ENCODE results near the gene PINLYP.
"Not testable (repeated sequence)": the region's sequence is repeated elsewhere in the genome, so short reads cannot be mapped to it uniquely, and the experiment has no call there.

PINLYP gene

GRCh38 chr19:43575156-43575950 lies at the start of gene PINLYP, which contains the start of gene XRCC1:
TSS of gene PINLYP (plus strand) at chr19:43575801. CDS start at chr19:43577192, 1,391 bp downstream.
TSS of gene XRCC1 (minus strand) at chr19:43575527. CDS start at chr19:43575458, 69 bp downstream.
- peak; percentile 98 for DNase-seq

- no peak for DNase-seq
These were observed 49.5 kb upstream of the PINLYP start for GRCh38 chr19:43525836-43526771.

- peak; percentile 37 for DNase-seq
These were observed 48.4 kb upstream of the PINLYP start, which contains the start of gene ETHE1 for GRCh38 chr19:43526884-43527859. TSS of gene ETHE1 (minus strand) at chr19:43527201. CDS start at chr19:43527177, 24 bp downstream.

GRCh38 chr19:43527860-43528622 lies 47.6 kb upstream of the PINLYP start:
- peak; percentile 90 for DNase-seq

GRCh38 chr19:43532571-43532961 lies 43.0 kb upstream of the PINLYP start:
- DNase-seq, result no peak

GRCh38 chr19:43532962-43533545 lies 42.5 kb upstream of the PINLYP start, which contains the start of gene ZNF575:
TSS of gene ZNF575 (plus strand) at chr19:43533188. CDS start at chr19:43534423, 1,235 bp downstream.
- DNase-seq, result peak; percentile 90

- peak; percentile 38 for DNase-seq
These were observed 41.9 kb upstream of the PINLYP start for GRCh38 chr19:43533546-43534304.

GRCh38 chr19:43534305-43534815 lies 41.2 kb upstream of the PINLYP start:
- no peak for DNase-seq

- no peak for DNase-seq
These were observed 40.5 kb upstream of the PINLYP start for GRCh38 chr19:43534816-43535761.

GRCh38 chr19:43538922-43539321 lies 36.7 kb upstream of the PINLYP start:
- no peak for DNase-seq

- no peak for DNase-seq
These were observed 35.2 kb upstream of the PINLYP start for GRCh38 chr19:43540381-43540780.

GRCh38 chr19:43541920-43542650 lies 33.5 kb upstream of the PINLYP start:
- DNase-seq, result no peak

- DNase-seq, result no peak
These were observed 31.5 kb upstream of the PINLYP start for GRCh38 chr19:43544077-43544476.

- no peak for DNase-seq
These were observed 30.3 kb upstream of the PINLYP start for GRCh38 chr19:43545276-43545675.

GRCh38 chr19:43545981-43546380 lies 29.6 kb upstream of the PINLYP start:
- no peak for DNase-seq

GRCh38 chr19:43546581-43546980 lies 29.0 kb upstream of the PINLYP start:
- DNase-seq, result no peak

GRCh38 chr19:43547926-43548325 lies 27.7 kb upstream of the PINLYP start:
- not testable (repeated sequence) for DNase-seq

- no peak for DNase-seq
These were observed 26.9 kb upstream of the PINLYP start for GRCh38 chr19:43548706-43549105.

Measured in DMS79 treated with DMSO at 0.1 percent for 48 hours (cell line).